ENCODE measurements around the gene SLAIN2. TPM values are rescaled to one million over a fixed set of nuclear protein-coding genes. Genes with fewer than 3 reads are reported as not detected.

Gene SLAIN2
- total RNA-seq, 1 donor from 2014 or later, result 47.6 TPM

- peak; percentile 2 for DNase-seq (ENCODE audit: low read depth, low spot score)
- peak; percentile 75 for TF ChIP-seq CTCF (conservative IDR thresholded peaks at IDR 0.05)
- Mint-ChIP-seq H3K4me1 (no peaks in the 10 kb centered on the region), H3K27me3 (ENCODE audit: low read depth) (no peaks in the 10 kb centered on the region), H3K4me3 (no peak overlapping the region), H3K36me3 (ENCODE audit: low read depth) (peaks cover 4% of the 10 kb centered on the region), H3K9me3 (peaks cover 3% of the 10 kb centered on the region), H3K27ac (ENCODE audit: unreplicated experiment) (no peak overlapping the region)
Measured at GRCh38 chr4:48315728-48316630, 25.4 kb upstream of the SLAIN2 start.

- no peak for DNase-seq (ENCODE audit: low read depth, low spot score)
- Mint-ChIP-seq H3K36me3 (ENCODE audit: low read depth) (no peaks in the 10 kb centered on the region), H3K9me3 (peaks cover 3% of the 10 kb centered on the region), H3K4me1 (no peaks in the 10 kb centered on the region), H3K4me3 (no peak overlapping the region), H3K27me3 (ENCODE audit: low read depth) (no peaks in the 10 kb centered on the region), H3K27ac (ENCODE audit: unreplicated experiment) (no peak overlapping the region)
- no peak for TF ChIP-seq CTCF (conservative IDR thresholded peaks at IDR 0.05)
Measured at GRCh38 chr4:48321312-48321711, 20.0 kb upstream of the SLAIN2 start.

GRCh38 chr4:48322063-48322462 is 19.3 kb upstream of the SLAIN2 start:
- no peak overlapping the region for H3K27ac Mint-ChIP-seq (ENCODE audit: unreplicated experiment)
- H3K27me3 Mint-ChIP-seq (ENCODE audit: low read depth), result no peaks in the 10 kb centered on the region
- no peak for DNase-seq (ENCODE audit: low read depth, low spot score)
- H3K4me1 Mint-ChIP-seq, result no peaks in the 10 kb centered on the region
- no peak for TF ChIP-seq CTCF (conservative IDR thresholded peaks at IDR 0.05)
- peaks cover 3% of the 10 kb centered on the region for H3K9me3 Mint-ChIP-seq
- H3K36me3 Mint-ChIP-seq (ENCODE audit: low read depth), result no peaks in the 10 kb centered on the region
- no peak overlapping the region for H3K4me3 Mint-ChIP-seq

GRCh38 chr4:48324281-48324680 is 17.0 kb upstream of the SLAIN2 start:
- no peak overlapping the region for H3K4me3 Mint-ChIP-seq
- peaks cover 3% of the 10 kb centered on the region for H3K9me3 Mint-ChIP-seq
- no peak for TF ChIP-seq CTCF (conservative IDR thresholded peaks at IDR 0.05)

GRCh38 chr4:48329193-48329592 is 12.1 kb upstream of the SLAIN2 start:
- Mint-ChIP-seq H3K4me3 (no peak overlapping the region), H3K27me3 (ENCODE audit: low read depth) (no peaks in the 10 kb centered on the region), H3K4me1 (no peaks in the 10 kb centered on the region), H3K36me3 (ENCODE audit: low read depth) (no peaks in the 10 kb centered on the region), H3K27ac (ENCODE audit: unreplicated experiment) (no peak overlapping the region), H3K9me3 (peaks cover 3% of the 10 kb centered on the region)
- DNase-seq (ENCODE audit: low read depth, low spot score), result no peak
- TF ChIP-seq CTCF (conservative IDR thresholded peaks at IDR 0.05), result no peak

More at GRCh38 chr4:48324281-48324680, 17.0 kb upstream of the SLAIN2 start:
- no peak overlapping the region for H3K27ac Mint-ChIP-seq (ENCODE audit: unreplicated experiment)
- no peaks in the 10 kb centered on the region for H3K4me1 Mint-ChIP-seq
- no peaks in the 10 kb centered on the region for H3K27me3 Mint-ChIP-seq (ENCODE audit: low read depth)
- no peak for DNase-seq (ENCODE audit: low read depth, low spot score)
- H3K36me3 Mint-ChIP-seq (ENCODE audit: low read depth), result no peaks in the 10 kb centered on the region

All from neural crest cell (in vitro differentiated cells).